Measurements from ENCODE around the gene CFAP92. TPM values are rescaled to one million over a fixed set of nuclear protein-coding genes. Genes with fewer than 3 reads are reported as not detected.

Gene CFAP92
- total and polyA plus RNA-seq, 7 donors, result under 0.01 to 1.2 (median 0.61) TPM; not detected in 2

DNA sequence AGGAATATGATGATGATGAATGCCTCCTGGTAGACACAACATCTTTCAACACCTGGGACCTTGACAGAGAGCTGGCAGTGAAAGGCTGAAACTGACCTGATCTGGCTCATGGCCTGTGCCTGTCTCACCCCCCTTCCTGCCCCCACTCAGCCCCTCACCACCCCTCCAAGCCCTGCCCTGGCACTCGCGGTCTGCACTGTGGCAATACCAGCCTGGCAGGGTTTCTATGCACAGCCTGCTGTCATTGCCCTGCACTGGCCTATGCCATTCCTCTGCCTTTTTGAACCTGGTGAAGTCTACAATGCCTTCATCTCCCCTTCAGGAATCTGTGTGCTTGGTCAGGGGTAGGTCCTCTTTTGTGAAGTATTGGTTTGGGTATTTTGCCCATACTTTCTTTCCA is 58.0 kb downstream of the CFAP92 start:
- Histone ChIP-seq H3K4me3 (no peak overlapping the region), H3K27ac (no peak overlapping the region), H3K9me3 (no peaks in the 10 kb centered on the region), H3K27me3 (peaks cover 0 to 21% (median 0%) of the 10 kb centered on the region in 3 donors), H3K36me3 (no peaks in the 10 kb centered on the region), H3K4me1 (no peaks in the 10 kb centered on the region)
- no peak for DNase-seq
- intact Hi-C loops (cut with DNase I), result no loop called here
- WGBS, 2 donors, result 69 to 88% methylated on average over 2 of the region's 2 CpGs
- TF ChIP-seq, protein P1, sequence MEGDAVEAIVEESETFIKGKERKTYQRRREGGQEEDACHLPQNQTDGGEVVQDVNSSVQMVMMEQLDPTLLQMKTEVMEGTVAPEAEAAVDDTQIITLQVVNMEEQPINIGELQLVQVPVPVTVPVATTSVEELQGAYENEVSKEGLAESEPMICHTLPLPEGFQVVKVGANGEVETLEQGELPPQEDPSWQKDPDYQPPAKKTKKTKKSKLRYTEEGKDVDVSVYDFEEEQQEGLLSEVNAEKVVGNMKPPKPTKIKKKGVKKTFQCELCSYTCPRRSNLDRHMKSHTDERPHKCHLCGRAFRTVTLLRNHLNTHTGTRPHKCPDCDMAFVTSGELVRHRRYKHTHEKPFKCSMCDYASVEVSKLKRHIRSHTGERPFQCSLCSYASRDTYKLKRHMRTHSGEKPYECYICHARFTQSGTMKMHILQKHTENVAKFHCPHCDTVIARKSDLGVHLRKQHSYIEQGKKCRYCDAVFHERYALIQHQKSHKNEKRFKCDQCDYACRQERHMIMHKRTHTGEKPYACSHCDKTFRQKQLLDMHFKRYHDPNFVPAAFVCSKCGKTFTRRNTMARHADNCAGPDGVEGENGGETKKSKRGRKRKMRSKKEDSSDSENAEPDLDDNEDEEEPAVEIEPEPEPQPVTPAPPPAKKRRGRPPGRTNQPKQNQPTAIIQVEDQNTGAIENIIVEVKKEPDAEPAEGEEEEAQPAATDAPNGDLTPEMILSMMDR (IDR thresholded peaks at IDR 0.05), result no peak
- TF ChIP-seq POLR2AphosphoS5 (IDR thresholded peaks at IDR 0.05) (no peak), EP300 (IDR thresholded peaks at IDR 0.05) (no peak), POLR2A (IDR thresholded peaks at IDR 0.05) (no peak)

DNA sequence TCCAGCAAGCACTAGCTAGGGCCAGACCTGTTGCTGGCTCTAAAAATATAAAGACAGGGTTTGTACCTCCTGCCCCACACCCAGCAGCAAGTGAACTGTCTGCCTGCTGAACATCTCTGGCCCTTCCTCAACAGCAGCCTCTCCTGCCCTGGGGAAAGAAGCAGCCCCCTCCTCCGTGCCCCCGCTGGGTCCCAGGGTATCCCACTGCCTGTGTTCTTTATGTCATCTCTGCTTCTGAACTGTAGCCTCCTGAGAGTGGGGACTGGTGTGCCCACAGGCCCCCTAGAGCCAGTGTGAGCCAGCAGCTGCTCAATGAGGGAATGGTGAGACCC is 60.0 kb downstream of the CFAP92 start:
- WGBS, 2 donors, result 87 to 89% methylated on average over 2 of the region's 2 CpGs
- TF ChIP-seq POLR2AphosphoS5 (IDR thresholded peaks at IDR 0.05) (no peak), EP300 (IDR thresholded peaks at IDR 0.05) (no peak), POLR2A (IDR thresholded peaks at IDR 0.05) (no peak)
- TF ChIP-seq, protein P1 (IDR thresholded peaks at IDR 0.05), result no peak
- H3K36me3 ChIP-seq, result no peaks in the 10 kb centered on the region
- no peaks in the 10 kb centered on the region for H3K4me1 ChIP-seq
- intact Hi-C loops (cut with DNase I), result no loop called here
- H3K9me3 ChIP-seq, result peaks cover 0 to 4% (median 0%) of the 10 kb centered on the region in 4 donors
- no peak overlapping the region for H3K27ac ChIP-seq
- H3K27me3 ChIP-seq, result peaks cover 0 to 21% (median 0%) of the 10 kb centered on the region in 3 donors
- no peak for DNase-seq
- no peak overlapping the region for H3K4me3 ChIP-seq

DNA sequence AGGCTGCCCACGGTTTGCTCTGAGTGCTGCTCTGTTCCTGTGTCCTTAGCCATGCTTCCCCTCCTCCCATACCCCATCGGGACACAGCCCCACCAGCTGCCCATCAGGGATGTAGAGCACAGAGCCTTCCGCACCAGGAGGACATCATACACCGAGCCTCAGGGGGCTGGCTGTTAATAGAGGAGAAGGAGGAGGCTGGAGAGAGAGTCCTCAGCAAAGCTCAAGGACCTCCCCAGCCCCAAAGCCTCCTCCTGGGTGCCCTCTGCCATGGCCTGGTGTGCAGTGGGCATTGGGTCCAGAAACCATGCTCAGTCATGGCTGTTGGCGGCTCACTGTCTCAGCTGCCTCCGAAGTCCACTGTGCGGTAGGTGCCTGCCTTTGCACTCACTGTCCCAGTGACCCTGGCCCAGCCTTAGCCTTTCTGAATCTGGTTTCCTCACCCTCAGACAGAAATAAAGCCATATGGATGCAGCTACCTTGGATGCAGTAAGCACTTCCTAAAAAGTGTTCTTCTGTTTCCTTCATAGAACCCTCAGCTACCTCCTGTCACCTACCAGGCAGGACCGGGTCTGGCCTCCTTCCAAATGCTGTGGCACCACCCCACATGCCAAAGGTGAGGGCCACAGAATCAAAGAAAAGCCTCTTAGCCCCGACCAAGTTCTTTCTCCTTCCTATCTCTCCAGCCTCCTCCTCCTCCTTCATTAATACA is 60.5 kb downstream of the CFAP92 start:
- TF ChIP-seq EP300 (IDR thresholded peaks at IDR 0.05) (no peak), POLR2A (IDR thresholded peaks at IDR 0.05) (no peak), POLR2AphosphoS5 (IDR thresholded peaks at IDR 0.05) (no peak)
- TF ChIP-seq, protein P1 (IDR thresholded peaks at IDR 0.05), result no peak
- intact Hi-C loops (cut with DNase I), result no loop called here
- Histone ChIP-seq H3K27me3 (peaks cover 0 to 21% (median 0%) of the 10 kb centered on the region in 3 donors), H3K27ac (no peak overlapping the region), H3K36me3 (no peaks in the 10 kb centered on the region), H3K4me1 (no peaks in the 10 kb centered on the region), H3K9me3 (peaks cover 0 to 4% (median 0%) of the 10 kb centered on the region in 4 donors), H3K4me3 (no peak overlapping the region)
- no peak for DNase-seq
- WGBS, 2 donors, result 67 to 78% methylated on average over 9 of the region's 9 CpGs

DNA sequence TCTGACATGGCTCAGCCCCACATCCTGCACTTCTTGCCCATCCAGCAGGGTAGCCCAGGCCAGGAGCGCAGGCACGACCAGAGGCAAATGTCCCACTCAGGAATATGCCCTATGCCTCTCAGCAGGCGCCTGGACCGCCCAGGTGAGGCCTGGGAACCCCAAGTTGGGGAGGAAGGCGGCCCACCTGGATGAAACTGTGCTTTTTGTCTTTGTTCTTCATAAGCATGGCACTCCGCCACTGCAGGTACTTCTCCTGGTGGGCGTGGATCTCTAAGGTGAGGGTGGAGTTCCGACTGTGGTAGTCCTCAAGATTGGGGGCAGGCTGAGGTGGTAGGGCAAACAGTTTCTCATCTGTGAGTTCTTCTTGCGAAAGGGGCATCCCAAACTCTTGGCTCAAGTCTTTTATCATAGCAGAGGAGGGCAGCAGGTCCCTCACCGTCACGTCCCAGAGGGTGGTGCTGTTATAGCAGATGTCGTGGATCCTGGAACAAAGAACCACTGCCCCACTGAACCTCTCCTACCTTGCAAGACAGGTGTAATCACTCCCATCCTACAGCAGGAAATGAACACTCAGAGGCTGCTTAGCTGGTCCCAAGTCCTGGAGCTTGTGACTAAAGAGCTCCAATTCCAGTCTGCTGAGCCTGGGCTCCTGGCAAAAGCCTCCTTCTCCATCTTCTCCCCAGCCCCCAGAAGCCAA is 61.2 kb downstream of the CFAP92 start:
- H3K9me3 ChIP-seq, result peaks cover 0 to 4% (median 0%) of the 10 kb centered on the region in 4 donors
- H3K4me1 ChIP-seq, result no peaks in the 10 kb centered on the region
- H3K27me3 ChIP-seq, result peaks cover 0 to 21% (median 0%) of the 10 kb centered on the region in 3 donors
- no peak for DNase-seq
- no peak overlapping the region for H3K27ac ChIP-seq
- H3K36me3 ChIP-seq, result no peaks in the 10 kb centered on the region
- TF ChIP-seq EP300 (IDR thresholded peaks at IDR 0.05), result no peak
- TF ChIP-seq, protein P1 (IDR thresholded peaks at IDR 0.05), result no peak
- no peak for TF ChIP-seq POLR2A (IDR thresholded peaks at IDR 0.05)
- no peak for TF ChIP-seq POLR2AphosphoS5 (IDR thresholded peaks at IDR 0.05)
- H3K4me3 ChIP-seq, result no peak overlapping the region
- intact Hi-C loops (cut with DNase I), result no loop called here
- 83 to 89% methylated on average over 12 of the region's 12 CpGs for WGBS, 2 donors

Data from sigmoid colon (tissue), 7 donors.